GM19193 (cell line): ENCODE measurements around the gene TRIM44.

Experiments
- POLR2A ChIP-seq: IDR thresholded peaks from 4 replicates; pipeline ENCODE4 v1.6.1; 2011; ENCODE audit not compliant: insufficient read depth, insufficient read length; ENCODE audit errors: extremely low read depth

The TRIM44 gene

DNA sequence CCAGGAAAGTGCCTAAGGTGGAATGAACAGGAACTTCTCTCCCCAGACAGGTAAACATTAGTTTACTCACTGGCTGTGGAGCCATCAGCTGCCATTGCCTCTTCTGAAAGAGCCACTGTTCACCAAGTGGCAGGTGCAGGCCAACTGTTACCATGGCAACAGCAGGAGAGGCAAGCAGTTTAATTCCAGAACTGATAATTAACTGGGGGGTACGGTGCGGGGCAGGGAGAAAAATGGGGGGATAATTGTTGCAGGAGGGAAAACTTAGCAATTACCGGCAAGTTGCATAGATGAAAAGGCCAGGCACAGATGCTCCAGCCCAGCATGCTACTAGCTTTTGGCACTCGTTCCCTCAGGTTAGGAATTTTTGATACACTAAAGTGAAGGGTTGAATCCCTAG is 85.1 kb downstream of the TRIM44 start:
- TF ChIP-seq POLR2A, result no peak

DNA sequence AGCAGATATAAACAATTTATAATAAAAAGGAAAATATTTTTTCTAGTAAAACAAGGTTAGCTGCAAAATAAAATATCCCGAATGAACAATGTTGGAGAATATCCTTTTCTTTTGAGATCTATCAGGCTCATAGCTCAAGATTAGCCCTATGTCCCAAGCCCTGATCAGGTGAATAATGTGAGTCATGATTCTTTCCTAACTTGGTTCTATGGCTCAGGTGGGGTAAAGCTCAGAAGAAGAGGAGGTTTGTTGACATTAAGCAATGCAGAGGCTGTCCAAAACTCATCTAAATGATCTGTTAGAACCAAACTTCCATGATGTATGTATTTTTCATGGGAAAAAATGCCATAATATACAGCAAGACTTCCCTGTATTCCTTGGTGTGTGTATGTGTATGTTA is 86.1 kb downstream of the TRIM44 start:
- TF ChIP-seq POLR2A, result no peak

DNA sequence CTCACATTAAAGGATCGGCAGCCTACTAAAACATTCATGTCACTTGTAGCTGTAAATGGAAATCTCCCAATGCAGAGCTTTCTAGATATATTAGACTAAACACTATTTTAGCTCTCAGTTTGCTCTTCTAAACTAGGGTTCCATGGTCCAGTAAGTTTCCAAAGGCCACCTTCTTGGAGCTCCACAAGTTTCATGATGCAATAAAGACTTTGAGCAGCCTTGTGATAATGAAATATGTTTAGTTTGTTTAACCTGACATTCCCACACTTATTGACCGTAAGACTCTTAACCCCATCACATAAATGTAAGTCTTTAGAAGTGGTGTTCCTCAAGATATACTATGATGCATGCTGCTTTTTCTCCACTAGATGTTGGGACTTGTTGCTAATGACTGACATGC is 87.7 kb downstream of the TRIM44 start:
- no peak for TF ChIP-seq POLR2A

DNA sequence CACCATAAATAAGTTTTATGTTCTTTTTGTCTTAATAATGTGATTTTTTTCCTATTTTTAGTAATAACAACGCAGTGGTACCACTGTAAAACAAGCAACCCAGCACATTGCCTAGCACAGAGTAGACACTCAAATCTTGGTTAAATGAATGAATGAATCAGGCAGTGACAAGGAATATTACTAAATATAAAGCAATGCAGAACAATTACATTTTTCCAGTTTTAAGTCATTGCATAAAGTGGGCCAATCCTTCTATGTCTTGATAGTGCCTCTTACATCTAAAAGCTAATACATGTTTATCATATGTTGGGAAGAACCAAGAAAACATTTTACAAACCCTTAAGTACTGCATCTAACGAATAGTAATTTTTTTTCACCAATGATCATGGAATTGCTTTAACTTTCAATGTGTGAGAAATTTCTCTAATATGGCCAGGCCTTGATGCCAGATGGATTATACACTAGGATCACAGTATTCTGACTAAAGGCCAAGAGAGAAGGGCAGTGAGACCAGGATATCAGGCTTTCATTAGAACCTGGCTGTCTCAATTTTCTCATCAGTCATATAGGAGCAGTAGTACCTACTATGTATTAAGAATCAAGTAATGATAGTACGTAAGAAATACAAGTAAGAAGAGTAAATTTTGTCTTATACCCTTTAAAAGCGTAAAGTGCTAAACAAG is 88.5 kb downstream of the TRIM44 start:
- TF ChIP-seq POLR2A, result no peak

DNA sequence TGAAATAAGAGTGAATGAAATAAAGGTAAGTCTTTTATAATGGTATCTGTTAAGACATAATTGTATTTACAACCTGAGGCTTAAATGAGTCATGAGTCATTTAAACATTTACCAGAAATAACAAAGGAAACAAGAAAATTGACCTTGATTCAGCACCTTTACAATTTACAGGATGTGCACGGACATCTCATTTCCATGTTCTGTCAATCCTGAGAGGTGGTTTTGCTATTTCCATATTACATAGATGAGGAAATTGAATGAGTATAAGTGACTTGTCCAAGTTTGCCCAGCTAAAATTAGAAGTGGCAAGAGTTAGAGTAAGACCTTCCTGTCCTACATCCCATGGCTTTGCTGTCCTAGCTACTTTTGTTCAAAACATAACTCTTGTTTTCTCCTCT is 89.1 kb downstream of the TRIM44 start:
- no peak for TF ChIP-seq POLR2A

DNA sequence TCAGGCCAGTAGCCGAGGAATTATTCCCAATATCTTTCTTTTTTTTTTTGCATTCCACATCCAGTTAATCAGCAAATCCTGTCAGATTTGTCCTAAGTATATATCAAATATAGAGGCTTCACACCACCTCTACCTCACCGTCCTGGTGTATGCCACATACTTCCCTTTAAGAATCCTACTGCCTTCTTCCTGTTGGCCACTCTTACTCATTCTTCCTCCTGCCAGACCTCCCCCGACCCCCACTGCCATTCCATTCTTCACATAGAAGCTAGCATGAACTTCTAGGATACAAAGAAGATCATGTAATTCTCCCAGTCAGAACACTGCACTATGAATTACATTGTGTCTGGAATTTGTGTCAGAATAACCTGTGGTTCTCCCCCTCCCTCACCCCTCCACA is 89.5 kb downstream of the TRIM44 start:
- TF ChIP-seq POLR2A, result no peak

DNA sequence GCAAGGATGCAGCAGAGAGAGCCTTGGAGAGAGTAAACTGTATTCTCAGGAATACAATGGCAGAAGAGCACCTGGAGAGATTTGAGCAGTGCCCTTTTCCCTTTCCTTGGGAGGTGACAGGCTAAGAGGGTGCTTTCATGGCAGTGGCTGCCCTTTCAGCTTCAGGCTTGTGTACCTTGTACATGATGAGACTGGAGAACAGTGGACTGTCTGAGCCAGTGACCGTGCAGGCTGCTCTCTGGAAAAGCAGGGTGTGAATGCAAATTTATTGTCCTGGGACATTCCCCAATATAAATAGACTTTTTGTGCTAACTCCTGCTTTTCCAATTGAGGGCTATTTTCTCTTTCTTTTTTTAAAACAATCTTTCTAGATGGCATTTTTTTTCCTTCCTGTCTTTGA is 99.3 kb downstream of the TRIM44 start:
- TF ChIP-seq POLR2A, result no peak

DNA sequence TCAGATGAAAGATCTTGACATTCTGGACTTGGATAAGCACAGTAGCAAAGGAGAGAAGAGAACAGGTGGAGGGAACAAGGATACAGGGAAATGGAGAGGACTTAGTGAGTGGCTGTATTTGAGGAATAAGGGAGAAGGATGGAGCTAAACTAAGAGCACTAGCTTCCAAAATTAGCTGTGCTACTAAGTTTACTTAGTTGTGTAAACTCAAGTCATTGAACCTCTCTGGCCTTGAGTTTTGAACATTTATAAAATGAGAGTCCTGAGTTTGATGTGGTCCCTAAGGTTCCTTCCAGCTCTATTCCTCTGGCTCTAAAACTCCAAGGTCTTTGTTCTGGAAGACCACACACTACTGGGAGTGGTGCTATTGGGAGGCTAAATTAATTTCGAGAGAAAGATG is 100.7 kb downstream of the TRIM44 start:
- TF ChIP-seq POLR2A, result no peak

DNA sequence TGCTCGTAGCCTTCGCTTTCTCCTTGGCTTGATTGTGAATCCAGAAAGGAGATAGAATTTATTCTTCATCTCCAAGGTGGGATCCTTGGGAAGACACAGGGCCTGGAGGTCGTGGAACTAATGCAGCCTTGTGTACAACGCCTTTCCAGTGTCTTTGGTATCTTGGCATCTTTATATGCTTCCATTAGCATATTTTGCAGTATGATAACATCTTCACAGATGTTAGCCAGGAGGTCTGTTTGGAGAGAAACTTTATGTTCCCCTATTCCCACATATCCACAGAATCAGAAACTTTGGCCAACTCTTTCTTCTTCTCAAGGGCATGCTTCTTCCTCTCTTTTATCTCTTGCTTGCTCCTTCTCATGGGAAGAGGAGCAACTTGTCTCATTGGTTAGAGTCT is 101.2 kb downstream of the TRIM44 start:
- no peak for TF ChIP-seq POLR2A

DNA sequence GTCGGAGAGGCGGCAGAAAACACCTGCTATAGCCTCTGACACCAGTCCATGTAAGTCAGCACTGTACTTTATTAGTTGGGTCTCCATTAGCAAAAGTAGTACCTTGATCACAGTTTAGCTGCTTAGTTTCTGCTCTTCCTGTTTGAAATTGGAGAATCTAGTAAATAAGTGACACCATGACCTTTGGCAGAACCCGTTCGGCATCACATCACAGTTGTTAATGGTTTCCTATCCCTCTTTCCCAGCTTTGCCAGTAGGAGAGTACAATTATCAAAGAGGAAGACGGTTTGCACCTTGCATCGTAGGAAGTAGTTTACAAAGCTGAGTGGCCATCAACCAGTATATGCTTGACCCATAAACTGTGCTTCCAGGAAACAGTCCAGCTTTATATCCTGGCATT is 101.8 kb downstream of the TRIM44 start:
- TF ChIP-seq POLR2A, result no peak

DNA sequence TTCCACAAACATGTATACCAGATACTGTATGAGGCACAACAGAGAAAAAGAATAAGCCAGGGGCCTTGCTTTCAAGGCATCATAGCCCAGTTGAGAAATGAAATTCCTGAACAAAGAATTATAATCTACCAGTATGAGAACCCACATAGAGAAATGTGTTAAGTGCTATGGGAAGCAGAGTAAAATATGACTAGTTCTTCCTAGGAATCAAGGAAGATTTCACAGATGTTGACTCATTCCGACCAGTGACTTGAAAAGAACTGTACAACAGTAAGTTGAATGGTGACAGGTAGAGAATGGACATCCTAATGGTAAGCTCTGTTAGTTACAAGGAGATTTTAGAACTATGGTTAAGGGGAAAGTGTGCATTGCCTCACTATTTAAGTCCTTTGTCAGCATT is 102.6 kb downstream of the TRIM44 start:
- no peak for TF ChIP-seq POLR2A

DNA sequence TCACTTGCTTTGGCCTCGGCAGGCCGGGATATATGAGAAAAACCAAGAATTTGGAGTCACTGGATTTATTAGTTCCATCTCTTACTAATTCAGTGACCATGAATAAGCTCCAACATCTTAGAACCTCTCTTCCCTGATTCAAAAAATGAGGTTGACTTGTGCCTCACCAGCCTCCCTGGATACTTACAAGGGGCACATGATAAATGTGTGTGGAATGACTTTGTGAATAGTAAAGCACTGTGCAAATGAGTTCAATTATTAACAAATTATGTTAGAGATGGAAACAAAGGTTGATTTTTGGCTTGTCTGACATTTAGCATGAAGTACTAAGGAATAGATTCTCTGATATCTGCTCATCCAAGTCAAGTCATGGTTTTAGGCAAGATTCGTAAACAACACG is 104.1 kb downstream of the TRIM44 start:
- no peak for TF ChIP-seq POLR2A

DNA sequence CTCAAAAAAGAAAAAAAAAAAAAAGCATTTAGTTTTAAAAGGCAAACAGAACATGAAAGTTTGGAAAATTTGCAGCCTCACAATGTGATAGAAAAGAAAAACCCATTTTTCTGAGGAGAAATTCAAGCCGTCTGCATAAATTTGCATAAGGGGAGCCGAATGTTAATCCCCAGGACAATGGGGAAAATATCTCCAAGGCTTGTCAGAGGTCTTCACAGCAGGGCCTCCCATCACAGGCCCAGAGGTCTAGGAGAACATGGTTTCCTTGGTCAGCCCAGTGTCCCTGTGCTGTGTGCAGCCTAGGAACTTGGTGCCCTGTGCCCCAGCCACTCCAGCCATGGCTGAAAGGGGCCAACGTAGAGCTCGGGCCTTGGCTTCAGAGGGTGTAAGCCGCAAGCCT is 109.1 kb downstream of the TRIM44 start:
- TF ChIP-seq POLR2A, result no peak

DNA sequence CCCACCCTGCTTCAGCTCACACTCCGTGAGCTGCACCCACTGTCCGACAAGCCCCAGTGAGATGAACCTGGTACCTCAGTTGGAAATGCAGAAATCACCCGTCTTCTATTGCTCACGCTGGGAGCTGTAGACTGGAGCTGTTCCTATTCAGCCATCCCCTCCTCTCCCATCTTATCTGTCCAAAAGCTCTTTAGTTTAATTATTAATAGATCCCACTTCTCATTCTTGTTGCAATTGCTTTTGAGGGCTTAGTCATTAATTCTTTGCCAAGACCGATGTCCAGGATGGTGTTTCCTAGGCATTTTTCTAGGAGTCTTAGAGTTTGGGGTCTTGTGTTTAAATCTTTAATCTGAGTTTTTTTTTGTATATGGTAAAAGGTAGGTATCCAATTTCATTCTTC is 116.8 kb downstream of the TRIM44 start:
- TF ChIP-seq POLR2A, result no peak

DNA sequence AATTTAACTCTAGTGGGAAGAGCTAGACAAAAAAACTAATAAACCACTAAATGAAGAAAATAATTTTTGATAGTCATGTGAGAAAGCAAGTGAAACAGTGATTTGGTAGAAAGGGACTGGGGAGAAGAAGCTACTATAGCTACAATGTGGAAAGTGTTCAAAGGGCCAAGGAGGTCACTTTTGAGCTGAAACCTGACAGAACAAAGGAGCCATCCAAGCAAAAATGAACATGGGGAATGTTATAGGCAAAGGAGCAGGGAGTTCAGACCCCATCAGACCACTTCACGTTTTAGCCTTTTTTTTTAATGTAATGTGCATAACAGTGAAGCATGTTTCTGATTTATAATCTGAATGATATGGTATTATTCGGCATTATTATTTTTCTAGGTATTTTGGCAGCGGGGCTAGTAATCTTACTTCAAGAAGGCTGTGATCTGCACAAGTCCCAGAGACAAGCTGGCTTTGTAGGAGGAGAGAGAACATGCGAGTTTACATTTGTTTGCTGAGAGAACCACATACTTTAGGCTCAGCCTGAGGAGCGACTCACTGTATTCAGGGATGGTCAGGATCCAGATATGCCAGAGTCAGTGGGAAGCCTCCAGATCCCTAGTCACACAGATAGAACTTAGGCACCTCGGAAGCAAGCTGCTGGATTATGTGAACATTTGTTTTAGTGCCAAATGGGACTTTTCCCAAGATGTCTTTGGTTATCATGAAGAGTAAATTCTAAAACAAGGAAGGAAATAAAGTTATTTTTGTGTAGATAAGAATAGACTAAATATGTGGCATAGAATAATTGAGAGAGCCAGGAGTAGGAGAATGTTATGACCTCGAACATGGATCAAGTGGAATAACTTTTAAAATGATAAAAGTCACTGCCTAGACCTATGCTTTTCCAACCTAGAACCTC is 118.6 kb downstream of the TRIM44 start:
- TF ChIP-seq POLR2A, result no peak

DNA sequence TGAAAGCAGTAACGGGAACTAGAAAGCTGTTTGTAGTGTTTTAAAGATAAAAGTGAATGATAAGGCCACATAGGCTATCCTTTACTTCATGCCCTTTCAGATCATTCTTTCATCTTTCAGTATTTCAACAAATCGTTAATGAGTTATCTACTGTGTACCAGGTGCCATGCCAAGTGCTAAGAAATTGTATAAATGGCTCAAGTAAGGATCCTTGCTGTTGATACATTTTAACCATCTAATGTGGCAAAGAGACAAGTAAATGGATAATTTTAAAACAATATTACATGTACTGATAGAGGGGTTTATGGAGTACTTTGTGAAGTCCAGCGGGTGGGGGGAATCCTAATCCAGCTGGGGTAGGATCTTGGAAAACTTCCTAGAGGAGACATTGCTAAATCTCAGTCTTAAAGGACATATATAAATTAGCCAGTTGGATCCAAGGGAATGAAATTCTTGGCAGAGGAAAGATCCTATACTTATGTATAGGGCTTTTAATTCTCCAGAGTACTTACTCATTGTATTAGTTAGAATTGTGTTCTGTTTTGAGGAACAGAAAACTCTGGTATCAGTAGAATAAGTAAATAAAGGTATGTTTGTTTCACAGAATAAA is 119.4 kb downstream of the TRIM44 start:
- TF ChIP-seq POLR2A, result no peak
